ENCODE data around the gene TMEM182.

TMEM182 gene

DNA sequence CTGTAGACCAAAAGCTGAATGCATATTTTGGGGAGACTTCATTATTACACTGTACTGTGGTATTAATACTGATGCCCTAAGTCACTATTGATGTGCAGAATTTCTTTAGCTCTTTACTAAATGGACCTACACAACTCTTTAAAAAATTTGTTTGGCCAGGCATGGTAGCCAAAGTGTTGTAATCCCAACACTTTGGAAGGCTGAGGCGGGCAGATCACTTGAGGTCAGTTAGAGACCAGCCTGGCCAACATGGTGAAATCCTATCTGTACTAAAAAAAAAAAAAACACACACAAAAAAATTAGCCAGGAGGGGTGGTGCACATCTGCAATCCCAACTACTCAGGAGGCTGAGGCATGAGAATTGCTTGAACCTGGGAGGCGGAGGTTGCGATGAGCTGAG is 6.4 kb downstream of the TMEM182 start:
- DNase-seq (ENCODE audit: low read depth in 2 of 2): no peak

DNA sequence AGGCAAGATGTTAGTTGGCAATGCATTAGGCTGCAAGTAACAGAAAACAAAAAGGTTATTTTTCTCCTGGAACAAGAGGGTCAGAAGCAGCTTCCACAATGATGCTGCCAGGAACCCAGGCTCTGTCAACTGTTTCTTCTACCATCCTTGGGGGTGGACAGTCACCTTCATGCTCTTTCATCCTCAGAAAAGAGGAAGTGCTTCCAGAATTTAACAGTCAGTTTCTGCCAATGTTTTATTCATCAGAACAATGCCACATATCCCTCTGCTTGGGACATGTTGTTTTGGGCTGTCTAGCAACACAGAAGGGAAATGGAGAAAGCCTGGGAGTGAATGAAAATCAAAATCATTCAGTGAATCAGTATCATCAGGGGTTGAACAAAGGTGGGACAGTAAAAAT is 7.1 kb downstream of the TMEM182 start:
- no peak for DNase-seq (ENCODE audit: low read depth in 2 of 2)

GRCh38 chr2:102770506-102770905 is 8.7 kb downstream of the TMEM182 start:
- DNase-seq (ENCODE audit: low read depth in 2 of 2): no peak

GRCh38 chr2:102771114-102771513 is 9.3 kb downstream of the TMEM182 start:
- DNase-seq (ENCODE audit: low read depth in 2 of 2): no peak

DNA sequence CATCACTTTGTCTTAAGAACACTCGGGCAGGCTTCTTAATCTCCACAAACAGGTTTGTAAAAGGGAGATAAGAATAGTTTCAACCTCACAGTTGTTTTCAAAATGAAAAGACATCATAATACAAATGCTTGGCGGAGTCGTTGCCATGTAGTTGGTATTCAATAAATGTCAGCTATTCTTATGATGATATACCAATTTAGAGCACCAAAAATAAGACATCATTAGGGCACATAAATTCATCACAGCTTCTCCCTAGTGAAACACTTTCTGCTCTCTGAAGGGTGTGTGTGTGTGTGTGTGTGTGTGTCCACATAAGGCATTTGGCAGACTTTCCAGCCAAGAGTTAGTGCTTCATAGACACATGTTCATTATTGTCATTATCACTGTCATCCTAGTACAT is 10.8 kb downstream of the TMEM182 start:
- no peak for DNase-seq (ENCODE audit: low read depth in 2 of 2)

GRCh38 chr2:102773149-102773705 is 11.4 kb downstream of the TMEM182 start:
- no peak for DNase-seq (ENCODE audit: low read depth in 2 of 2)

DNA sequence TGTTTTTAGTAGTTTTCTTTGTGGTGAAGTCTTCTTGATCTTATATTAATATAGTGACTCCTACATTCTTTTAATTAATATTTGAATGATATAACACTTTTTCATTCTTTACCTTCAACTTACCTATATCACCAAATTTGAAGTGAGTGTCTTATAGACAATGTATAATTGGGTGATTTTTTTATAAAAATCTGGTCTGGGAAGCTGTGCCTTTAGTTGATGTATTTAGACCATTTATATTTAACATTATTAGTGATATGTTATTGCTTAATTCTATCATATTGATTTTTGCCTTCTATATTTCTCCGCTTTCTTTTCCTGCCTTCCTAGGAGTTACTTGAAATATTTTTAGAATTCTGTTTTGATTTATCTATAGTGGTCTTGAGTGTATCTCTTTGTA is 16.4 kb downstream of the TMEM182 start:
- no peak for DNase-seq (ENCODE audit: low read depth in 2 of 2)

GRCh38 chr2:102780467-102780866 is 18.6 kb downstream of the TMEM182 start:
- no peak for DNase-seq (ENCODE audit: low read depth in 2 of 2)

DNA sequence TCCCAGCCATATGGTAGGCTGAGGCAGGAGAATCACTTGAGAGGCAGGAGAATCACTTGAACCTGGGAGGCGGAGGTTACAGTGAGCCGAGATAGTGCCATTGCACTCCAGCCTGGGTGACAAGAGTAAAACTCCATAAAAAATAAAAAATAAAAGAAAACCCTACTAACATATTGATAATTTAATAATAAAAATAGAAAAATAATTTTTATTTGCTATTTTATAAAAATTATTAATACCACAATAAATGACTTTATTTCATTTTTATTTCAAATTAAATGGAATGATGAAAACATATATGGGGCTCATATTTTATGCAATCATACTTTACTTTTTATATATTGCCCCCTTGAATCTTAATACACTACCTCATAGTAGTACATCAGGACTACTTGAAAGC is 20.4 kb downstream of the TMEM182 start:
- DNase-seq (ENCODE audit: low read depth in 2 of 2): no peak

- DNase-seq (ENCODE audit: low read depth in 2 of 2): no peak
These were observed 21.1 kb downstream of the TMEM182 start for GRCh38 chr2:102782933-102783332.

GRCh38 chr2:102783506-102784183 is 21.8 kb downstream of the TMEM182 start:
- DNase-seq (ENCODE audit: low read depth in 2 of 2): no peak

DNA sequence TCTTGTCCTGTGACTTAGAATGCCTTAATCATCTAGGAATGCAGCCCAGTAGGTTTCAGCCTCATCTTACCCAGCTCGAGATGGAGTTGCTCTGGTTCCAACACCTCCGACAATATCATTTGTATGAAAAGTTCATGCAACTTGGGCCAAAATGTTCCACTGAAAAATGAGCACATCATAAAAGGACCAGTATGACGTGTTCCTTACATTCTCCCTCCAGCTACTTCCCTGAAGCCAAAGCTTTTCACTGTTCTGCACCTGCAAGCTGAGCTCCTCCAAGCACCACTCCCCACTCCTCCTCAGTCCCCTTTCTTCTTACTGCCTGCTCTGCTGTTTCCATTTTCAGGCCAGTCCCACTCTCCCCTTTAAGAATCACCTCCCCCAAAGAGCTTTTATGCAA is 23.1 kb downstream of the TMEM182 start:
- DNase-seq (ENCODE audit: low read depth in 2 of 2): no peak

DNA sequence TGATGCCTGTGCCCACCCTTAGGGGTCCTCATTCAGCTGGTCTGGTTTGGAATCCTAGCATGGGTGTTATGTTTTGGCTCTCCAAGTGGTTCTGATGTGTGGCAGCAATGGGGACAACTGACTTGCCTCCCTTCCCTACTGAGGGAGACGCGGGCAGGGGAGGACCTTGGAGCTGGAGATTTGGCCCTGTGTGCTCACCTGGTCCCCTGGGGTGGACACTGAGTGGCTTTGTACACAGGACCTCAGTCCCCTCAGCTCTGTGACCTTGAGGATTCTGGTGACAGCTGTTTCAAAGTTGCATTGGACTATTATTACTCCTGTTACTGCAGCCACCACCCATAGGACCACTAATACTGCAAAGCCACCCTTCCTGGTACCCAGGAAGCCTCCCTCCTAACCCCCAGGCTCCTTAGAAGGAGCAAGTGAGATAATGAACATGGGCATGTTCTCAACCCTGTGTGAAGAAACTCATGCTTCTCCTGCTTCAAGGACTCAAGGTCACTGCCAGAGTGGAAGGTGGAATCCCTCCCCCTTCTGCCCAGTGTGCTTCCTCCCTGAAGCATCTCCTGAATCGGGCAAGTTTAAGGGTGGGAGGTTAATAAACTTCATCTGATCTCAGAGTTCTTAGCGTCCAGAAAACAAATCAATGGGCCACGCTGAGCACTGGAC is 26.5 kb downstream of the TMEM182 start:
- DNase-seq (ENCODE audit: low read depth in 2 of 2): no peak

DNA sequence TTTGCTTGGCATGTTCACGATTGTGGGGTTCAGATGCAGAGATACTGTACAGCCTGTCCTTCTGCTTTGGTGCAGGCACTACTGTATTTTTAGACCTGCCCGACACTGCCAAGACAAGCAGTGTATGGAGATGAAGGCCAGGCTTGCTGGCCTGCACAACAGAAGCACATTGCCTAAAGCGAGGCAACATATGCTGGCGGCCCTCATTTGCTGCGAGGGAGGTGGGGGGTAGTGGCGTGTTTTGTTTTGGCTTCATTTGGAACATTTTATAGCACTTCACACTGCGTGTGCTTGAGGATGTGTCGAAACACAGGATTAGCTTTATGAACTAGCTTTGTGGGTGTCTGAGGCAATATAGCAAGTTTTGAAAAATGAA is 27.0 kb downstream of the TMEM182 start:
- no peak for DNase-seq (ENCODE audit: low read depth in 2 of 2)

DNA sequence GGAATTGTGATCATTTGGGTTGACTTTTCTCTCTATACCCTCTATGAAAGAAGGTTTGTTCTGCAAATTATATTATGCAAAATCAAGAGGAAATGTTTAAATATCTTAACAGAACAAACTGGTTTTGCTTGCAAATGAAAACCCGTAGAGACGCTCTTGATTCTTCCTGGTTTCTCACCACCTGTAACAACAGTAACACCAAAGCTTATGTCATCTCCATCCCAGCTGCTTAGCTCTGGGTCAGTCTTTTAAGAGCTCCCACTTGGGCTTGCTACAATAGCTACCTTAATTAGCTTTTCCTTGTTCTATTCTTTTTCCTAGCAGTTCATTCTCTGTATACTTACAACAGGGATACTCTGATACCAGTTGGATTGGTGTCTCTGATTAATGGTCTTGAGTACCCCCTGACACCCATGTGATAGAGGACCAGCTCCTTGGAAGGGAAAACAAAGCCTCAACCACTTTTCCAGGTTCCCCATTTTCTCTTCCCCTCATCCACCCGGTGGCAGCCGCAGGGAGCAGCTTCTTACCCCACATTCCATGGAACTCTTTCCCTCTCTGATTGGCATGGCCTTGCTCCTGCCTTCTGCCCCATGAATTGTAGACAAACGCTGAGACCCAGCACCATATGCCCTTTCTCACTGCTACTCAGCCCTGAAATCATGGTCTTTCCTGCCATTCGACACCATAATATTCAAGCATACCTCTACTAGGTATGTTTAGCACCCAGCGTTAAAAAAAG is 27.7 kb downstream of the TMEM182 start:
- DNase-seq (ENCODE audit: low read depth in 2 of 2): no peak

DNA sequence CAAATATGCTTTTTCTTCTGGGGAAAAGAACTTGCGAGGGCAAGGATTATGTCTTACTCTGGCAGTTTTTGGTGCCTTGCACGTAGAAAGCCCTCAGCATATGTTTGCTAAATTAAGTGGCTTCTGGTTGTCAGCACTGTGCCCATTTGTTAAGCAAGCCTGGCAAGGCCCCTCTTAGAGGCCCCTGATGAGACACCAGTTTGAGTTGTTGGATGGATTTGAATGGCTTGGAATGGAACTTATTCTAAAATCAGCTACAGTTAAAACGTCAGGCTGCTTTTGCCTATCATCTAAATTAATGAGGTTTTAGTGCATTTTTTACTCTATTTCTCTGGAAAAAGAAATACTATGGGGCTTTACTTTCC is 28.2 kb downstream of the TMEM182 start:
- no peak for DNase-seq (ENCODE audit: low read depth in 2 of 2)

DNA sequence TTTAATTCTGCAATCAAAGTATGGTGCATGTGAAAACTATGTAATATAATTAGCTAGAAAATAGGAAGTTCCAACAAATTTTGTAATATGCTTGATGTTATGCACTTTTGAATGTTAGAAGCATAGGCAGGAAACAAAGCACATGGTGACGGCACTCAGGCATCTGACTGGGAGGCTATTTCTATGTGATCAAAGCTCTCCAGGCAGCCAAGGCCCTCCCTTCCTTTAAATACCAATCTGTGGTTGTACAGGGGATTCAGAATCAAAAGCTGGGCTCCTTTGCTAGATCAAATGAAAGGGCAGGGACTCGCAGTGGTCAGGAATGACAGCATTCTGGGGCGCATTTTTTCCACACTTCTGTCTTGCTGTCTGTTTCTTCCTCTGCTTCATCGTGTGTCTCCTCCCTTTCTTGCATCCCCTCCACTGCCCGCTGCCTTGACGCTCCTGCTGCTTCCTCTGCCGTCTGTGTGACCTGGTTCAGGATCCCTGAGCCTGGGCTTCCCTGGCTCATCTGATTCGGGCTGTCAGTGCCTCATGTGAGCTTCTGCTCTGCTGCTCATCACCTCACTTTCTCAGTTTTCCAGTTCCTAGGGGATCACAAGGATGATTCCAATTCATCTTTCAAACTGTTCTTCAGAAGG is 30.9 kb downstream of the TMEM182 start:
- no peak for DNase-seq (ENCODE audit: low read depth in 2 of 2)

GRCh38 chr2:102795641-102796040 is 33.8 kb downstream of the TMEM182 start:
- no peak for DNase-seq (ENCODE audit: low read depth in 2 of 2)

GRCh38 chr2:102796337-102796736 is 34.5 kb downstream of the TMEM182 start:
- no peak for DNase-seq (ENCODE audit: low read depth in 2 of 2)

- no peak for DNase-seq (ENCODE audit: low read depth in 2 of 2)
These were observed 35.7 kb downstream of the TMEM182 start for GRCh38 chr2:102797486-102797885.

GRCh38 chr2:102798181-102798580 is 36.4 kb downstream of the TMEM182 start:
- DNase-seq (ENCODE audit: low read depth in 2 of 2): no peak

DNA sequence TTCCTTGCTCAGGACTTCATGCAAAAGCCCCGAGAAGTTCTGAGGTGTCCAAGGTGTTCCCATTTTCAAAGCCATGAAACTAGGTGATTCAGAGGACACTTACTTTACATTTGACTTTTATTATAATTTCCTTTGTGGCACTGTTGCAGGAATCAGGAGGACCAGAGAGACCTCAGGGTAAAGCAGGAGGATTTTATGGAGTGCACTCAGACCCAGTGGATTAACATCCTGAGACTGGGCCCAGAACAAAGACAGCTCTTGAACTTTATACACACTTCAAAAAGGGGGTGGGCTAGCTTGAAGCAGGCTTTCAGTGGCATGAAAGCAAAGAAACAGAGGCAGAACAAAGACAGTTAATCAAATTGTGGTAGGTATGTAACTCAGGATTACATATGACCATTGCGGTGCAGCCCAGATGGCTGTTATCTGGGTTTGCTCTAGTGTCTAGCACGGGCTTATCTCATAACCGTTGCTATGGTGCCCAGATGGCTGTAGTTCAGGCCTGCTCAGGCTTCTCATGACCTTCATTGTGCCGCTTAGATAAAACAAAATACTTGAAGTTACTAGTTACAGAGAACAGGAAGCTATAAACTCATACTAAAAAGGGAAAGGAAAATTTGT is 39.4 kb downstream of the TMEM182 start:
- no peak for DNase-seq (ENCODE audit: low read depth in 2 of 2)
